Mammary epithelial cell (primary cell): ENCODE results near the gene VWA2.

Experiments
- EZH2 ChIP-seq: IDR thresholded peaks from 2 replicates; pipeline ENCODE4 v1.6.1; 2012; ENCODE audit warnings: low read length, inconsistent platforms, borderline replicate concordance
- TF ChIP-seq, protein P1 (sequence below), 2 donors: IDR thresholded peaks in 1 of 2; conservative IDR thresholded peaks in 1 of 2; 2 replicates each; pipeline ENCODE4 v1.5.1; 2011 to 2012; ENCODE audit warnings: inconsistent platforms in 2 of 2, low read length in 2 of 2, mild to moderate bottlenecking in 2 of 2, control low read depth in 1 of 2, low read depth in 1 of 2; ENCODE audit not compliant: insufficient read depth in 1 of 2; ENCODE audit errors: extremely low read depth in 1 of 2

- TF ChIP-seq, protein P1, sequence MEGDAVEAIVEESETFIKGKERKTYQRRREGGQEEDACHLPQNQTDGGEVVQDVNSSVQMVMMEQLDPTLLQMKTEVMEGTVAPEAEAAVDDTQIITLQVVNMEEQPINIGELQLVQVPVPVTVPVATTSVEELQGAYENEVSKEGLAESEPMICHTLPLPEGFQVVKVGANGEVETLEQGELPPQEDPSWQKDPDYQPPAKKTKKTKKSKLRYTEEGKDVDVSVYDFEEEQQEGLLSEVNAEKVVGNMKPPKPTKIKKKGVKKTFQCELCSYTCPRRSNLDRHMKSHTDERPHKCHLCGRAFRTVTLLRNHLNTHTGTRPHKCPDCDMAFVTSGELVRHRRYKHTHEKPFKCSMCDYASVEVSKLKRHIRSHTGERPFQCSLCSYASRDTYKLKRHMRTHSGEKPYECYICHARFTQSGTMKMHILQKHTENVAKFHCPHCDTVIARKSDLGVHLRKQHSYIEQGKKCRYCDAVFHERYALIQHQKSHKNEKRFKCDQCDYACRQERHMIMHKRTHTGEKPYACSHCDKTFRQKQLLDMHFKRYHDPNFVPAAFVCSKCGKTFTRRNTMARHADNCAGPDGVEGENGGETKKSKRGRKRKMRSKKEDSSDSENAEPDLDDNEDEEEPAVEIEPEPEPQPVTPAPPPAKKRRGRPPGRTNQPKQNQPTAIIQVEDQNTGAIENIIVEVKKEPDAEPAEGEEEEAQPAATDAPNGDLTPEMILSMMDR (conservative IDR thresholded peaks at IDR 0.05 in 1 of 2, IDR thresholded peaks at IDR 0.05 in 1 of 2; ENCODE audit: extremely low read depth in 1 of 2, insufficient read depth in 1 of 2, low read depth in 1 of 2, low read length in 2 of 2), result no peak
- TF ChIP-seq EZH2, result no peak
Measured at GRCh38 chr10:114221235-114221634, 17.8 kb upstream of the VWA2 start.
